NCI-H1105 treated with DMSO at 0.1 percent for 48 hours (cell line): ENCODE results near the gene GMIP.
"Not testable (repeated sequence)": the region's sequence is repeated elsewhere in the genome, so short reads cannot be mapped to it uniquely, and the experiment has no call there.

Experiments
- DNase-seq: peaks from one replicate; lab custom pipeline; 2025; lab: John Stamatoyannopoulos, UW

GMIP gene

GRCh38 chr19:19643158-19644053 lies at the start of gene GMIP:
TSS of gene GMIP (minus strand) at chr19:19643657. CDS start at chr19:19643529, 128 bp downstream.
- DNase-seq: peak; percentile 77

- no peak for DNase-seq
These were observed 48.2 kb upstream of the GMIP start for GRCh38 chr19:19691683-19692082.

- DNase-seq: not testable (repeated sequence)
These were observed 45.6 kb upstream of the GMIP start for GRCh38 chr19:19689023-19689422.

GRCh38 chr19:19687090-19687489 lies 43.6 kb upstream of the GMIP start:
- no peak for DNase-seq

- no peak for DNase-seq
These were observed 43.1 kb upstream of the GMIP start for GRCh38 chr19:19686580-19686979.

- not testable (repeated sequence) for DNase-seq
These were observed 42.7 kb upstream of the GMIP start for GRCh38 chr19:19686119-19686518.

GRCh38 chr19:19679176-19680073 lies 36.0 kb upstream of the GMIP start:
- DNase-seq: no peak

GRCh38 chr19:19677579-19677978 lies 34.1 kb upstream of the GMIP start:
- DNase-seq: no peak

GRCh38 chr19:19674315-19674714 lies 30.9 kb upstream of the GMIP start:
- DNase-seq: no peak

GRCh38 chr19:19672816-19673215 lies 29.4 kb upstream of the GMIP start:
- no peak for DNase-seq

GRCh38 chr19:19670070-19670551 lies 26.7 kb upstream of the GMIP start:
- no peak for DNase-seq

- DNase-seq: peak; percentile 90
These were observed 25.0 kb upstream of the GMIP start, which contains the start of gene ZNF101 for GRCh38 chr19:19668230-19669012. TSS of gene ZNF101 (plus strand) at chr19:19668839. CDS start at chr19:19668964, 125 bp downstream.

- DNase-seq: not testable (repeated sequence)
These were observed 22.0 kb upstream of the GMIP start for GRCh38 chr19:19665420-19665948.

- peak; percentile 99 for DNase-seq
These were observed 20.0 kb upstream of the GMIP start, which contains the start of gene ATP13A1 for GRCh38 chr19:19663256-19664120. TSS of gene ATP13A1 (minus strand) at chr19:19663676. CDS start at chr19:19663666, 10 bp downstream.

GRCh38 chr19:19662871-19663255 lies 19.4 kb upstream of the GMIP start:
- DNase-seq: no peak

- no peak for DNase-seq
These were observed 18.9 kb upstream of the GMIP start for GRCh38 chr19:19662344-19662743.

- no peak for DNase-seq
These were observed 18.3 kb upstream of the GMIP start for GRCh38 chr19:19661675-19662251.

- DNase-seq: no peak
These were observed 17.8 kb upstream of the GMIP start for GRCh38 chr19:19661141-19661674.

GRCh38 chr19:19659646-19660245 lies 16.3 kb upstream of the GMIP start:
- DNase-seq: no peak
